ENCODE results near the gene S1PR2.

The S1PR2 gene

GRCh38 chr19:10233946-10234345, 2.8 kb upstream of the S1PR2 start:
- TF ChIP-seq, protein P1, sequence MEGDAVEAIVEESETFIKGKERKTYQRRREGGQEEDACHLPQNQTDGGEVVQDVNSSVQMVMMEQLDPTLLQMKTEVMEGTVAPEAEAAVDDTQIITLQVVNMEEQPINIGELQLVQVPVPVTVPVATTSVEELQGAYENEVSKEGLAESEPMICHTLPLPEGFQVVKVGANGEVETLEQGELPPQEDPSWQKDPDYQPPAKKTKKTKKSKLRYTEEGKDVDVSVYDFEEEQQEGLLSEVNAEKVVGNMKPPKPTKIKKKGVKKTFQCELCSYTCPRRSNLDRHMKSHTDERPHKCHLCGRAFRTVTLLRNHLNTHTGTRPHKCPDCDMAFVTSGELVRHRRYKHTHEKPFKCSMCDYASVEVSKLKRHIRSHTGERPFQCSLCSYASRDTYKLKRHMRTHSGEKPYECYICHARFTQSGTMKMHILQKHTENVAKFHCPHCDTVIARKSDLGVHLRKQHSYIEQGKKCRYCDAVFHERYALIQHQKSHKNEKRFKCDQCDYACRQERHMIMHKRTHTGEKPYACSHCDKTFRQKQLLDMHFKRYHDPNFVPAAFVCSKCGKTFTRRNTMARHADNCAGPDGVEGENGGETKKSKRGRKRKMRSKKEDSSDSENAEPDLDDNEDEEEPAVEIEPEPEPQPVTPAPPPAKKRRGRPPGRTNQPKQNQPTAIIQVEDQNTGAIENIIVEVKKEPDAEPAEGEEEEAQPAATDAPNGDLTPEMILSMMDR (IDR thresholded peaks at IDR 0.05): no peak

- TF ChIP-seq, protein P1 (IDR thresholded peaks at IDR 0.05): no peak
These were observed 589 bp upstream of the S1PR2 start for GRCh38 chr19:10231612-10232228.

DNA sequence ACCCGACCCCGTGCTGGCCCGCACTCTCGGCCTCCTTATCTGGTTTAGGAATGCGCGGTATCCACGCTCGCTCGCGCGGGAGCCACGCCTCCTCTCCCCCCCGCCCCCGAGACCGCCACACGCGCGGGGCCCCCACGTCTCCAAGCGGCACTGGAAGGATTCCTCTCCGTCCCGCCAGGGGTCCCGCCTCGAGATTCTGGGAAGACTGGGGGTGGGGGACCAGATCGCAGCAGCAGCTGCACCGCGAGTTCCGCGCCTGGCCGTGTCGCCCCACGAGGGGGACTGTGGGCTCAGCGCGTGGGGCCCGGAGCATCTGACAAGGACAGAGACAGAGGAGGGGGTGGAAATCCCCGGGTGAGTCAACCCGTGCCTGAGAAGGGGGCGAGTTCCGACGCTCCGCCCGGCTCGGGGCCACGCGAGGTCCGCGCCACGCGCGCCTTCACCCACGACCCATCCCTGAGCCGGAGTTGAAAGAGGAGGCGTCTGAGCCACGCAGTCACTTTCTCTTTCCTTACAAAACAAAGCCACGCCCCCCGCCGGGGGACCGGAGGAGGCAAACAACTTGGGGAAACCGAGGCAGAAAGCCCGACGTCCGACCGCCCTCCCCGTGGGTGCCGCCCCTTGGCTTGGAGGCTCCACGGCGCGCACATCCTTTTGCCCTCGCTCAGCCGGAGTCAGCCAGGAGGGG, 814 bp downstream of the S1PR2 start:
- TF ChIP-seq, protein P1 (IDR thresholded peaks at IDR 0.05): no peak

- TF ChIP-seq, protein P1 (IDR thresholded peaks at IDR 0.05): peak; percentile 31; the same call in 1 of the 2 replicates
These were observed 2.2 kb downstream of the S1PR2 start for GRCh38 chr19:10228920-10229319.

- TF ChIP-seq, protein P1 (IDR thresholded peaks at IDR 0.05): no peak
These were observed 2.7 kb downstream of the S1PR2 start for GRCh38 chr19:10228393-10228792.

- TF ChIP-seq, protein P1 (IDR thresholded peaks at IDR 0.05): no peak
These were observed 3.8 kb downstream of the S1PR2 start for GRCh38 chr19:10227026-10227971.

- TF ChIP-seq, protein P1 (IDR thresholded peaks at IDR 0.05): no peak
These were observed 4.6 kb downstream of the S1PR2 start for GRCh38 chr19:10226376-10227025.

All from LNCAP (cell line).